HG03108 (cell line): ENCODE results near the gene HOXD3.

ENCODE experiments used
- ATAC-seq: cut with Tn5 transposase; IDR thresholded peaks from one replicate; pipeline ENCODE4 v1.9.1; 2021; ENCODE audit warnings: moderate library complexity; ENCODE audit not compliant: unreplicated experiment

Gene HOXD3

GRCh38 chr2:176148751-176149421, 8.2 kb upstream of the HOXD3 start:
- no peak for ATAC-seq

GRCh38 chr2:176149481-176149938, 7.6 kb upstream of the HOXD3 start:
- ATAC-seq: no peak

GRCh38 chr2:176149939-176150583, 7.0 kb upstream of the HOXD3 start:
- ATAC-seq: no peak

GRCh38 chr2:176150584-176151441, 6.3 kb upstream of the HOXD3 start:
- no peak for ATAC-seq

- ATAC-seq: no peak
Observed at GRCh38 chr2:176151442-176152287, 5.4 kb upstream of the HOXD3 start, which contains the start of gene HOXD4. HOXD4 (plus strand) TSS chr2:176151550; CDS start chr2:176151634, 84 bp downstream.

- ATAC-seq: no peak
Observed at GRCh38 chr2:176152350-176153181, 4.5 kb upstream of the HOXD3 start.

GRCh38 chr2:176154576-176155252, 2.4 kb upstream of the HOXD3 start:
- ATAC-seq: no peak

- ATAC-seq: no peak
Observed at GRCh38 chr2:176155356-176156044, 1.6 kb upstream of the HOXD3 start.

- ATAC-seq: no peak
Observed at GRCh38 chr2:176156301-176156806, 753 bp upstream of the HOXD3 start.

- no peak for ATAC-seq
Observed at GRCh38 chr2:176157499-176158185, 535 bp downstream of the HOXD3 start.

GRCh38 chr2:176158186-176158591, 1.1 kb downstream of the HOXD3 start:
- no peak for ATAC-seq

- no peak for ATAC-seq
Observed at GRCh38 chr2:176158855-176159662, 2.0 kb downstream of the HOXD3 start.

- ATAC-seq: no peak
Observed at GRCh38 chr2:176159663-176160250, 2.6 kb downstream of the HOXD3 start.

- ATAC-seq: no peak
Observed at GRCh38 chr2:176160251-176160985, 3.3 kb downstream of the HOXD3 start.

- ATAC-seq: no peak
Observed at GRCh38 chr2:176160986-176161824, 4.1 kb downstream of the HOXD3 start.
